NCI-H524 treated with DMSO at 0.1 percent for 48 hours (cell line): ENCODE data around the gene ZNF74.
"Not testable (repeated sequence)": the region's sequence is repeated elsewhere in the genome, so short reads cannot be mapped to it uniquely, and the experiment has no call there.

Source experiments
- DNase-seq: peaks from one replicate; lab custom pipeline; 2025; lab: John Stamatoyannopoulos, UW

The ZNF74 gene

GRCh38 chr22:20376281-20376680, 17.7 kb upstream of the ZNF74 start:
- not testable (repeated sequence) for DNase-seq

DNA sequence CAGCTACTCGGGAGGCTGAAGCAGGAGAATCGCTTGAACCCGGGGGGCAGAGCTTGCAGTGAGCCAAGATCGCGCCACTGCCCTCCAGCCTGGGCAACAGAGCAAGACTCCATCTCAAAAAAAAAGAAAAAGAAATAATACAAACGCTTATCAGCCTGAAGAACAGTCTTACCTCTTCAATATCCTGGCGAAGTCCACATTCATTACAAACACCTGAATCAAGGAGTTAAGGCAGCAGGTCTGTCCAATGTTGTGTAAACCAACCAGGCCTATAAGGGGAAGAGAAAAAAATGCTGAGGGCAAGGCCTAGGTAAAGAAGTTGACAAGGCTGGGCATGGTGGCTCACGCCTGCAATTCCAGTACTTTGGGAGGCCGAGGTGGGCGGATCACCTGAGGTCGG, 17.0 kb upstream of the ZNF74 start:
- not testable (repeated sequence) for DNase-seq

DNA sequence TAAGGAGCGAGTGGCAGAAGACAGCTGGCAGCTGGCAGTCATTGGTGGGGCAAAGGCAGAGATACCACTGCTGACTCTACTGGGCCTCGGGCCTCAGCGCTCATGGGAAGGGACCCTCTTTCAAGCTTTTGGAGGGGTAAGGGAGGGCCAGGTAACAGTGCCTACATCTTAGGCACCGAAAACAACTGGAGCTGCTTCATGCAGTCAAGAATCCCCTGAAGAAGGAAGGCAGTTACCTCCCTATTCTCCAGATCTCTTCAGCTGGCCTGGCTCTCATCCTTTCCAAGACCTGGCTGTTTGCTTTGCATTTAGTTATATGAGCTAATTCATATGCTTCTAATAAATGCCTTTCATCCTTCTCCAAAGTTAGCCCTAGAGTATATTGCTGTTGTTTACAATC, 15.8 kb upstream of the ZNF74 start:
- DNase-seq: no peak

GRCh38 chr22:20378684-20379083, 15.3 kb upstream of the ZNF74 start:
- DNase-seq: not testable (repeated sequence)

GRCh38 chr22:20380486-20380885, 13.5 kb upstream of the ZNF74 start:
- DNase-seq: no peak

GRCh38 chr22:20383538-20383937, 10.4 kb upstream of the ZNF74 start:
- DNase-seq: no peak

- DNase-seq: no peak
Measured at GRCh38 chr22:20384171-20384570, 9.8 kb upstream of the ZNF74 start.

- no peak for DNase-seq
Measured at GRCh38 chr22:20384865-20385264, 9.1 kb upstream of the ZNF74 start.

DNA sequence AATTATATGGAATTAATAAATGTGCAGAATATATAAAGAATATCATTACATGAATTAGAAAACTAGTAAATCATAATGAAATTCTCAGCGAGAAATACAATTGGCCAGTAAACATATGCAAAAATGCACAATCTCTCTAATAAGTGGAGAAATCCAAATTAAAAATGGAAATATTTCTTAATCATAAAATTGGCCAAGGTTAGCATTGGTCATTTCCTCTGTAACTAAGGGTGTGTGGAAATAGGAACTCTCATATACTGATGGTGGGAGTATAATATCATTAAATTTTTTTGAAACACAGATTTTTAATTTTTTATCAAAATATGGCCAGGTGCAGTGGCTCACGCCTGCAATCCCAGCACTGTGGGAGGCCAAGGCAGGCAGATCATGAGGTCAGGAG, 7.6 kb upstream of the ZNF74 start:
- no peak for DNase-seq

DNA sequence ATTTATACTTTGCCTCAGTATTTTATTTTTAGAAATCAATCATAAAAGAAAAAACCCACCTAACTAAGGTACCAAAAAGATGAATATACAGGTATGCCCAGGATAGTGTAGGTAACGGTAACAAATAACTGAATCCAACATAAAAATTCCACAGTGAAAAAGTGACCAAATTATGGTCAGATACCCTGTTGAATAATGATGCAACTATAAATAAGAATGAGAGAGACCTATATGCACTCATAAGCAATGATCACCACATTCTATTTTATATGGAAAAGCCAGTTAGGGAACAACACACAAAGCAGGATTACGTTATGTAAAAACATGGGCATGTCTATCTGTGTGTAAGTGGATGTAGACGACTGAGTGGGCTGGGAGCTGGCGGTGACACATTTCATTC, 7.0 kb upstream of the ZNF74 start:
- DNase-seq: no peak

DNA sequence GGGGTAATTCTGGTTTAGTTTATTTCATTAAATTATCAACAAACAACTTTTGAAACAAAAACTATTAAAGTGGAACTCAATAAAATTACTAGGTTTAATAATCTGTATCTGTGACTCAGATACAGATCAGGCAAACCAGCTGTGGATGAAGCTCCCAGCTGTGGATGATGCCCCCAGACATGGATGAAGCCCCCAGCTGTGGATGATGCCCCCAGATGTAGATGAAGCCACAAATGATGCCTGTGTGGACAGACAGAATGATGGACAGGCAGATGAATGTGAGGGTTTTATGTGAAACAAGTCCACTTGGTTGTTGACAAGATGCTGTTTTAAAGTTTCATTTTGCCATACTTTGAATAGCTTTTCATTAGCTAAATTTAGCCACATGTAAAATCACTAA, 5.8 kb upstream of the ZNF74 start:
- no peak for DNase-seq

DNA sequence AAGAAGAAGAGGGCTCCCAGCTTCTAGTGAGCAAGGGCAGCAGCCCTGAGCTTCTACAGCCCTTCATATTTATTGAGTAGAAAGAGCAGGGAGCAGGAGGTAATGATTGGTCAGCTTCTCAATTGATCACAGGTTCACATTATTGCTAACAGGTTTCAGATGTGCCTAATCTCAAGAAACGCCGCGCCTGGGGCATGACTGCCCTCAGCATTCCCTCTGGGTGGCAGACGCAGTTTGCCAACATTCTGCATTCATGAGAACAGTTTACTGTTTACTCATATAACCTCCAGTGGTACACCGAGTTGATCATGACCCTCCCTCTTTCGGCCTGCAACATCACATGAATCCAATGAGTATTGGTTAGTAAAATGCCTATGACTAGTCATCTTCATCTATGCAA, 4.7 kb upstream of the ZNF74 start:
- no peak for DNase-seq

DNA sequence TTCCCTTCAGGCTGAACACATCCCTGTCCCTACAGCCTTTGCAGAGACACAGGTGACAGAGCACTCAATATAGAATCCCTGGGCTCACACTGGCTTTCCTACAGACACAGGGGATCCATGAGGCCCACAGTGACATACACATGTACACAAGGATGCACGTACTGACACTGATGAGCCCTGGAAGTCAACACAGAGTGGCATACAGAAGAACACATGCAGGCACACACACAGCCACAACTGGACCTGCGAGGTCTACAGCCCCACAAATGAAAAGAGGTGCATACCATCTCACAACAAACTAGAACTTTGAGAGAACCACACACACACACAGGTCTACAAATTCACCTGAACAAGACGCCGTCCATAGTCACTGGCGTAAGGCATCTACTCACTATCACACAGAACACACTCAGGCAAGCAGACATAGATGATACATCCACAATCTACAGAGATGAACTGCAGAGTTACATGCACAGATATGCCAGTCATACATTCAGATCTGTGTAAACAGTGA, 3.5 kb upstream of the ZNF74 start:
- no peak for DNase-seq

DNA sequence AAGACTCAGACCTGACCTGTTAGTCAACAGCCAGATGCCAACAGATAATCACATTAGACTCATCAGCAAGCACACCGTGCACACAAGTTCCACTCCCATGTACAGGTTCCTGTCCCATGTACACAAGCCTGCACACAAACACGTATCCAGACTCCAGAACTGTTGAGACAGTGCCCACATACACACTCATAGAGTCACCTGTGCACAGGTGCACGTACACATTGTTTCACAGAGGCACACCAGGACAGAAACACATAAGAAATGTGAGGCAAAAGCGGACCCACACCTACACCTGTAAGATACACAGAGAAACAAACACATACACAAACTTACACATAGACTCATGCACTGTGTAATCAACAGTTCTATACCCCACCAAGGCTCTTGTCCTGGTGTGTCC, 2.7 kb upstream of the ZNF74 start:
- no peak for DNase-seq

GRCh38 chr22:20392365-20392881, 1.5 kb upstream of the ZNF74 start:
- not testable (repeated sequence) for DNase-seq

GRCh38 chr22:20392983-20393704, 807 bp upstream of the ZNF74 start:
- no peak for DNase-seq

- DNase-seq: no peak
Measured at GRCh38 chr22:20395181-20395906, 1.4 kb downstream of the ZNF74 start.

- no peak for DNase-seq
Measured at GRCh38 chr22:20395907-20396287, 1.9 kb downstream of the ZNF74 start.

GRCh38 chr22:20396639-20397038, 2.7 kb downstream of the ZNF74 start:
- no peak for DNase-seq

DNA sequence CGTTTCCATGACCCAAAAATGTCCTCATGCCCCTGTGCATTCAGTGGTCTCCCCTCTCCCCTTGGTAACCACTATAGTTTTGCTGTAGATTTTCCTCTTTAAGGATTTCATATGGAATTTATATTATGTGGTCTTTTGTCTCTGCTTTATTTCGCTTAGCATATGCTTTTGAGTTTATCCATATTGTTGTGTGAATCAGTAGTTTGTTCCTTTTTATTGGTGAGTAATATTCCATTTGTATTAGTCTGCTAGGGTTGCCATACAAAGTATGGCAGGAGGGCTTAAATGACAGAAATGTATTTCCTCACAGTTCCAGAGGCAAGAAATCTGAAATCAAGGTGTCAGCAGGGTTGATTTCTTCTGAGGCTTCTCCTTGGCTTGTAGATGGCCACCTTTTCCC, 3.5 kb downstream of the ZNF74 start:
- DNase-seq: no peak

DNA sequence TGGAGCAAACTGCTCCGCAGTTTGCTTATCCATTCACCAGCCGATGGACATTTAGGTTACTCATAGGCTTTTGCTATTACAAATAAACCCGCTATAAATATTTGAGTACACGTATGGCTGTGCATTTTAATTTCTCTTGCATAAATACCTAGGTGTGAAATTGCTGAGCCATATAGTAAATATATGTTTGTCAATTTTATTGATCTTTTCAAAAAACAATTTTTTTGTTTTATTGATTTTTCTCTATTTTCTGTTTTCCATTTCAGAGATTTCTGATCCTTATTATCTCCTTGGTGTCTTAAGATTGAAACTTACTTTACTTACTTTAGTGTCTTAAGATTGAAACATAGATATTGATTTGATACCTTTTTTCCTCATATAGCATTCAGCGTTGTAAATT, 4.5 kb downstream of the ZNF74 start:
- no peak for DNase-seq

GRCh38 chr22:20399866-20400605, 6.1 kb downstream of the ZNF74 start:
- no peak for DNase-seq
